Epithelial cell of esophagus (primary cell): ENCODE results near the gene BRPF1.

Experiments
- DNase-seq: peaks from one replicate; pipeline ENCODE4 v3.0.0; 2010; ENCODE audit warnings: low read depth
- H3K4me3 ChIP-seq: 2 replicates; pipeline ENCODE4 v1.5.1; 2011; ENCODE audit warnings: mild to moderate bottlenecking, low read length, control low read depth
- TF ChIP-seq, protein P1 (sequence below): IDR thresholded peaks from 2 replicates; pipeline ENCODE4 v1.5.1; 2011; ENCODE audit warnings: low read depth, mild to moderate bottlenecking, low read length, control low read depth, inconsistent platforms; ENCODE audit not compliant: insufficient read depth; ENCODE audit errors: missing control alignments

Gene BRPF1

DNA sequence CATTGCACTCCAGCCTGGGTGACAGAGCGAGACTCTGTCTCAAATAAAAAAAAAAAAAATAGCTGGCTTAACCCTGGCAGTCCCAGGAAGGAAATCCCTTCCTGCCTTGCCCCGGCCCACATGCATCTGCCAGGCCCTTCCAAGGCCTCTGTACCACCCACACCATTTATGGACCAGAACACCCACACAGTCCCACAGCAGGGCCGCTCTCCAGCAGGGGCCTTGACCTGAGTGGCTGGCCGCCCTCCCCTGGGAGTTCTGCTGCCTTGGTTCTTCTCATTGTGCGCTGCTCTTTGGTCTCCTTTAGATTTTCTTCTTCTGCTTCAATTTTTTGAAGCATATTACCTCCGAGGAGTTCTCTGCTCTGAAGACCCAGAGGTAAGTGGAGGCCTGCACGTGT lies 44.0 kb upstream of the BRPF1 start:
- H3K4me3 ChIP-seq = no peak overlapping the region
- TF ChIP-seq, protein P1, sequence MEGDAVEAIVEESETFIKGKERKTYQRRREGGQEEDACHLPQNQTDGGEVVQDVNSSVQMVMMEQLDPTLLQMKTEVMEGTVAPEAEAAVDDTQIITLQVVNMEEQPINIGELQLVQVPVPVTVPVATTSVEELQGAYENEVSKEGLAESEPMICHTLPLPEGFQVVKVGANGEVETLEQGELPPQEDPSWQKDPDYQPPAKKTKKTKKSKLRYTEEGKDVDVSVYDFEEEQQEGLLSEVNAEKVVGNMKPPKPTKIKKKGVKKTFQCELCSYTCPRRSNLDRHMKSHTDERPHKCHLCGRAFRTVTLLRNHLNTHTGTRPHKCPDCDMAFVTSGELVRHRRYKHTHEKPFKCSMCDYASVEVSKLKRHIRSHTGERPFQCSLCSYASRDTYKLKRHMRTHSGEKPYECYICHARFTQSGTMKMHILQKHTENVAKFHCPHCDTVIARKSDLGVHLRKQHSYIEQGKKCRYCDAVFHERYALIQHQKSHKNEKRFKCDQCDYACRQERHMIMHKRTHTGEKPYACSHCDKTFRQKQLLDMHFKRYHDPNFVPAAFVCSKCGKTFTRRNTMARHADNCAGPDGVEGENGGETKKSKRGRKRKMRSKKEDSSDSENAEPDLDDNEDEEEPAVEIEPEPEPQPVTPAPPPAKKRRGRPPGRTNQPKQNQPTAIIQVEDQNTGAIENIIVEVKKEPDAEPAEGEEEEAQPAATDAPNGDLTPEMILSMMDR = no peak
- no peak for DNase-seq

DNA sequence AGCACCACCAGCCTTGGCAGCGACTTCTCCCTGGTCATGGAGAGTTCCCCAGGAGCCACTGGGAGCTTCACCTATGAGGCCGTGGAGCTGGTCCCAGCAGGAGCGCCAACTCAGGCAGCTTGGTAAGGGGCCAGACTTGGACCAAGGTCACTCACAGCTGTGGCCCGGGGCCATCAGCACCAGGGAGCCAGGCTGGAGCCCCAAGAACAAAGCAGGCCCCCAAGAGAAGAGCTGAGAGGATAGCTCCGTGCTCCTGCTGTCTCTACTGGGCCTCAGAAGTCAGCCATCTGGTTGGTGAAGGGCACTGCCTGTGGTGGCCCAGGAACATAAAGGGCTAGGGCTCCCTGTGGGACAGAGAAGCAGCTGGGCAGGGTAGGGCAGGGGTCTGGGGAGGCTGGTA lies 42.6 kb upstream of the BRPF1 start:
- no peak for DNase-seq
- TF ChIP-seq, protein P1 = no peak
- H3K4me3 ChIP-seq = no peak overlapping the region

DNA sequence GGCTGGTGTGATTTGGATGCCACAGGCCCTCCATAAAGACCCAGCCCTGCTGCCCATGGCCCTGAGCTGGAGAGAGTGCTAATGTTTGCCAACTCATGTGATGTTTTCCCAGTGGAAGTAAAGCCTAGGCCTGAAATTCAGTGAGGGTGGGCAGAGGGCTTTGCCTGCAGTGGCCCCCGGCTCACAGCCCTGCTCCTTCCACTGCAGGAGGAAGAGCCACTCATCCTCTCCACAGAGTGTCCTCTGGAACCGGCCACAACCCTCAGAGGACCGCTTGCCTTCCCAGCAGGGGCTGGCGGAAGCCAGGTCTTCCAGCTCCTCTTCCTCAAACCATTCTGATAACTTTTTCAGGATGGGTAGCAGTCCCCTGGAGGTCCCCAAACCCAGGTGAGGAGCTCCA lies 41.8 kb upstream of the BRPF1 start:
- TF ChIP-seq, protein P1 = no peak
- DNase-seq = no peak
- no peak overlapping the region for H3K4me3 ChIP-seq

DNA sequence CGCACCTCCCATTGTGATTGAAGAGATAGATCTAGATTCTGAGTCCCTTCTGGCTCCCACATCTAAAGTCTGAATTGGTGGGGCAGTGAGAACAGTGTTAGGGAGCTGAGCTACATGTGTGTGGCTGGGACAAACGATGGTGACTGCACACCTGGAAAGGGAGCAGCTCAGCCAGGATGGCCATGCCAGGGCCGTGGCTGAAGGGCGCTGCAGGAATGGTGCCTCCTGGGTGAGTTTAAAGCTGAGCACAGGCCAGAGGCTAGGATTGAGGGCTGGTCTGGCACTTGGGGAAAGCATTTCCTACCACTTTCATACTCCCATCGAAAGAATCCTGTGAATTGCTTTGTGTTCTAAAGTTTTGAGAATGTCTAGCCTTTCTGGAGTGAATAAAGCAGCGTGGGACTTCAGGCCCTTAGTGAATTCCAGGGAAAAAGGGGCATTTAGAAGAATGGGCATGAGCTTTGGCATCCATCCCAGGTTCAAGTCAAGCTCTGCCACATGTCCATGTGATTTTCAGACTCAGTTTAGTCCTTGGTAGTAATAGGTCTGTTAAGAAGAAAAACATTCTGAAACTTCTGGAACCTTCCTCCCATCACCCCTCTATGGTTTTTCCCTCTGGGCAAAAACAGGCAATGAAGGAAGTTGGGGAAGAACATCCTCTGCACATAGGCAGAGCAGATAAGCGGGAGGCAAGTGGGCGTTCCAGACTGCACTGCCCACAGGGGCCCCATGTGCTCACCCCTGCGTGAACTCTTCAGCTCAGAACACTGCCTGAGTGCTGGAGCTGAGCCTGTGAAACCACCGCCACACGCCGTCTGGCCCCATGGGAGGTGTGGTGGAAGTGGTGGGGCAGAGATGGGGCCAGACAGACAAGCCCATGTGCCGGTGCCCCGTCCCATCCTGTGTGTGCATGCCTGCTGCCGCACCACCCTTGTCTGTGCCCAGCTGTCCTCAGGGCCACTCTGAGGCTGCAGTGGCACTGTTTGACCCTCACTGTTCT lies 40.8 kb upstream of the BRPF1 start:
- H3K4me3 ChIP-seq = no peak overlapping the region
- DNase-seq = no peak

DNA sequence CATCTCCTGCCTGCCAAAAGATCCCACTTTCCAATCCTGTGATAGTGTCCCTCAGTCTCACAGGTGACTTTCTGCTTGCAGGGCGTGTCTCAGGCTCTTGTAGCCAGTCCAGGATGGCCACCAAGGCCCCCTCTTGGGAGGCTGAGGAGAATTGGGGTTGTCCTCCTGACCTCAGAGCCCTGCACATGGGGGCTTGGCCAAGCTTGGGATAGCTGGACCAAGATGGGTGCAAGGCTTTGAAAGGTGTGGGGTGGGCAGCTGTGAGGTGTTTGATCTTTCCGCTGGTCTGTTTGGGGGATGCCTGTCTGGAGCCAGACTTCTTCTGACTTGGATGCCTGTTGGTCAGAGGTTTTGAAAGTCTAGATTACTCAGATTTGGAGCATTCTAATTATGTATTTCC lies 39.9 kb upstream of the BRPF1 start:
- H3K4me3 ChIP-seq = no peak overlapping the region
- DNase-seq = no peak
- TF ChIP-seq, protein P1 = no peak

More for the DNA sequence above, 40.8 kb upstream of the BRPF1 start:
- TF ChIP-seq, protein P1 = no peak

DNA sequence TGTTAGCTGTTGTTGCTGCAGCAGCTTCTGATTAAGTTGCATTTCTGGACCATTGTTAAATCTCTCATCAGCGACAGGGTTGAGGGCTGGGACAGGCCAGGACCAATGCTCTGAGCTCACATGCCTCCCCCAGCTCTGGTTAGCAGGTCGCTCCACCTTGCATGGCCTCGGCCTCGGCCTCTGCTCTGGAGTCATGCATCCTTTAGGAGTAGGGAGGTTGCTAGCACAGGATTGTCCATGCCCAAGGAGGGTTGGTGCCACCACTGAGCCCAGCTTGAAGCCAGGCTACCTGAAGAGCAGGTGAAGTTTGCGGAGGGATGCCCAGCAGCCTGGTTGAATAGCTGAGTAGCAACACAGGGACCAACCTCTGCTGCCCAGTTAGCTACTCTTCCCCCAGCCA lies 39.1 kb upstream of the BRPF1 start:
- TF ChIP-seq, protein P1 = no peak

More for the DNA sequence above, 39.1 kb upstream of the BRPF1 start:
- DNase-seq = no peak
- H3K4me3 ChIP-seq = no peak overlapping the region
